Ishikawa (cell line): Measurements from ENCODE around the gene GAREM1.
A peak's percentile ranks its signal among the peaks of the same experiment; 100 is the strongest.

Experiments used
- CEBPB ChIP-seq: IDR thresholded peaks from 2 replicates; pipeline ENCODE4 v1.6.1; 2012
- CREB1 ChIP-seq: IDR thresholded peaks from 2 replicates; pipeline ENCODE4 v1.6.1; 2012; ENCODE audit warnings: low read depth
- EGR1 ChIP-seq: IDR thresholded peaks from 2 replicates; pipeline ENCODE4 v1.6.1; 2012
- EP300 ChIP-seq: IDR thresholded peaks from 2 replicates; pipeline ENCODE4 v1.6.1; 2012; ENCODE audit warnings: borderline replicate concordance
- FOXM1 ChIP-seq: IDR thresholded peaks from 2 replicates; pipeline ENCODE4 v1.6.1; 2012; ENCODE audit warnings: low read depth, borderline replicate concordance
- NFIC ChIP-seq: IDR thresholded peaks from 2 replicates; pipeline ENCODE4 v1.6.1; 2012
- RAD21 ChIP-seq: IDR thresholded peaks from 2 replicates; pipeline ENCODE4 v1.6.1; 2012; ENCODE audit warnings: low read depth
- TAF1 ChIP-seq: IDR thresholded peaks from 2 replicates; pipeline ENCODE4 v1.6.1; 2012; ENCODE audit warnings: low read depth, mild to moderate bottlenecking
- TCF12 ChIP-seq: IDR thresholded peaks from 2 replicates; pipeline ENCODE4 v1.6.1; 2012; ENCODE audit warnings: low read depth
- TEAD4 ChIP-seq: IDR thresholded peaks from 2 replicates; pipeline ENCODE4 v1.6.1; 2012
- YY1 ChIP-seq: IDR thresholded peaks from 2 replicates; pipeline ENCODE4 v1.6.1; 2012; ENCODE audit warnings: low read depth
- ZBTB7A ChIP-seq: IDR thresholded peaks from 2 replicates; pipeline ENCODE4 v1.6.1; 2012; ENCODE audit warnings: low read depth
- TF ChIP-seq, protein P1 (sequence below): IDR thresholded peaks from 2 replicates; pipeline ENCODE4 v1.6.1; 2012
- TF ChIP-seq, protein P2 (sequence below): IDR thresholded peaks from 2 replicates; pipeline ENCODE4 v1.6.1; 2012; ENCODE audit warnings: low read depth, mild to moderate bottlenecking
- TF ChIP-seq, protein P3 (sequence below): IDR thresholded peaks from 2 replicates; pipeline ENCODE4 v1.6.1; 2012

The GAREM1 gene

DNA sequence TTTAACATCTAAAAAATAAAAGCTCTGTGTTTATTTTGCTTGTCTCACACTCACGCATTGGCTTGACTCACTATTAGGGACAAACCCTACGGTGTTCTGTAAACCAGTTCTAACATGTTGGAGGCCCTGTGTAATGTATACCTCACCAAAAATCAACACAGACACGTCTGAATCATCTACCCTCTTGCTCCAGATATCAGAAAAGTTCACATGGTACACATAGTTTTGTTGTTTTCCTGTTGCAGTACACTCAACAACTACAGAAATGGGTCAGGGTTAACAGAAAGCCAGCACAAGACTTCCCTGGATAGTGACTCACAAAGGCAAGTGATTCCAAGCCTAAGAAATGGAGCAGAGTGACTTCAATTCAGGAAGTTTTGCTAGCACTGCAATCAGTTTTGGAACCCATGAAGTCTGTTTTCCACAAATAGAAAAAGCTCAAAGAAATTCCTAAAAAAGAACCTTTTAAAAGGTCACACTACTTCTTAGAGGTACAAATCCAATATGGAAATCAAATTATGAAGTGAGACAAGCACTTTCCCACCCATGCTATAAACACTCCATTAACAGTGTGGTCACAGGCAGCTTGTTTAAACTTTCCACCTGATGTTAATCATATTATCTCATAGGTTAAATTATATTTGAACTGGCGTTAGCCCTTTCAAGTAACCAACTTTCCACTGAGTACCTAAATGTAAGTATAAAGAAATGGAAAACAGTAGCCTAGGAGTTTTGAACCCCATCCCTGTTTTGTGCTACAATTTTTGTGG is 87.4 kb downstream of the GAREM1 start:
- no peak for TF ChIP-seq FOXM1

DNA sequence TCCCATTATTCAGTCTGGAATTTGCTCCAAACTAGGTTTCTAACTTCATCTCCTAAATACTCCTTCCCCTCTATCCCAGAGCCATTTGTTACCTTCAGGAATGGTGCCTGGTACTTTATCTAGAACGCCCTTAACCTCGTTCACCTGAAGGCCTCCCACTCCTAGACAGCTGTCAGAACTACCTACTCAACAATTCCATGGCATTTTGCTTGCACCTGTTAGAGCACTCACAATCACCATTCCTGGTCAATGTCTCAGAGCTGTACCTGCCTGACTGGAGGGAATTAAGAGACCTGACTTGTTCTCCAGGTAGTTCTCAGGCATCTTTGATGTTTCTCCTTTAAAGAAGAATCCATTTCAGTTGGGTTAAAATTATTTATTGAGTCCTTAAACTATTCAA is 88.9 kb downstream of the GAREM1 start:
- TF ChIP-seq RAD21 = no peak

DNA sequence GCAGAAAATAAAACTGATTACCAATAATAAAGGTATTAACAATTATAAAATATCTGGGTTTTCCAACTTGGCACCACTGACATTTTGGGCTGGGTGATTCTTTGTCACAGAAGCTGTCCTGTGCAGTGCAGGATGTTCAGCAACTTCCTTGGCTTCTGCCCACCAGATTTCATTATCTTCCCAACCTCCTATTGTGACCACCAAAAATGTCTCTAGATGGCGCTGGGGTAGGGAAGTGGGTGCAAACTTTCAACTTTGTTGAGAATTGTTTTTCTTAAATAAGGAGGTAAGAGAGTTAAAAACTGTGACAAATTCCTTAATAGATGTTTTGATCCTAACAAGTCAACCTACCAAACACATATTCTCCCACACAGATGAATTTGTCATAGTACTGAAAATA is 90.1 kb downstream of the GAREM1 start:
- TF ChIP-seq EGR1 (no peak), CEBPB (no peak), NFIC (no peak), ZBTB7A (no peak), CREB1 (no peak)
- TF ChIP-seq, protein P1, sequence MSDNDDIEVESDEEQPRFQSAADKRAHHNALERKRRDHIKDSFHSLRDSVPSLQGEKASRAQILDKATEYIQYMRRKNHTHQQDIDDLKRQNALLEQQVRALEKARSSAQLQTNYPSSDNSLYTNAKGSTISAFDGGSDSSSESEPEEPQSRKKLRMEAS = no peak
- TF ChIP-seq, protein P2, sequence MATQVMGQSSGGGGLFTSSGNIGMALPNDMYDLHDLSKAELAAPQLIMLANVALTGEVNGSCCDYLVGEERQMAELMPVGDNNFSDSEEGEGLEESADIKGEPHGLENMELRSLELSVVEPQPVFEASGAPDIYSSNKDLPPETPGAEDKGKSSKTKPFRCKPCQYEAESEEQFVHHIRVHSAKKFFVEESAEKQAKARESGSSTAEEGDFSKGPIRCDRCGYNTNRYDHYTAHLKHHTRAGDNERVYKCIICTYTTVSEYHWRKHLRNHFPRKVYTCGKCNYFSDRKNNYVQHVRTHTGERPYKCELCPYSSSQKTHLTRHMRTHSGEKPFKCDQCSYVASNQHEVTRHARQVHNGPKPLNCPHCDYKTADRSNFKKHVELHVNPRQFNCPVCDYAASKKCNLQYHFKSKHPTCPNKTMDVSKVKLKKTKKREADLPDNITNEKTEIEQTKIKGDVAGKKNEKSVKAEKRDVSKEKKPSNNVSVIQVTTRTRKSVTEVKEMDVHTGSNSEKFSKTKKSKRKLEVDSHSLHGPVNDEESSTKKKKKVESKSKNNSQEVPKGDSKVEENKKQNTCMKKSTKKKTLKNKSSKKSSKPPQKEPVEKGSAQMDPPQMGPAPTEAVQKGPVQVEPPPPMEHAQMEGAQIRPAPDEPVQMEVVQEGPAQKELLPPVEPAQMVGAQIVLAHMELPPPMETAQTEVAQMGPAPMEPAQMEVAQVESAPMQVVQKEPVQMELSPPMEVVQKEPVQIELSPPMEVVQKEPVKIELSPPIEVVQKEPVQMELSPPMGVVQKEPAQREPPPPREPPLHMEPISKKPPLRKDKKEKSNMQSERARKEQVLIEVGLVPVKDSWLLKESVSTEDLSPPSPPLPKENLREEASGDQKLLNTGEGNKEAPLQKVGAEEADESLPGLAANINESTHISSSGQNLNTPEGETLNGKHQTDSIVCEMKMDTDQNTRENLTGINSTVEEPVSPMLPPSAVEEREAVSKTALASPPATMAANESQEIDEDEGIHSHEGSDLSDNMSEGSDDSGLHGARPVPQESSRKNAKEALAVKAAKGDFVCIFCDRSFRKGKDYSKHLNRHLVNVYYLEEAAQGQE = no peak

DNA sequence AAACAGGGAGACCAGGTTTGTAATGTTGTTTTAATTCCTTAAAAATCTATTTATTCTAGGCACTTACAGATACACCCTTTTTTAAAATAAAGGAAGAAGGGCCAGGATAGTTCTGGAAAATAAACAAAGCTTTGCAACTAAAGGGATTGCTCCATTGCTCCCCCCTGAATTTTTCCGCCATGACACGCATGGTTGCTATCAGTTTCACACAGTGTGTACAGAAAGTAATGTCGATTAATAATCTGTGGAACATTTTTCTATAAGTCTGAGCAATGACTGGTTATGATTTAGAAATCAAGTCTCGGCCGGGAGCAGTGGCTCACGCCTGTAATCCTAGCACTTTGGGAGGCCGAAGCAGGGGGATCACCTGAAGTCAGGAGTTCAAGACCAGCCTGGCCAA is 90.8 kb downstream of the GAREM1 start:
- no peak for TF ChIP-seq CEBPB
- TF ChIP-seq, protein P1 = no peak

DNA sequence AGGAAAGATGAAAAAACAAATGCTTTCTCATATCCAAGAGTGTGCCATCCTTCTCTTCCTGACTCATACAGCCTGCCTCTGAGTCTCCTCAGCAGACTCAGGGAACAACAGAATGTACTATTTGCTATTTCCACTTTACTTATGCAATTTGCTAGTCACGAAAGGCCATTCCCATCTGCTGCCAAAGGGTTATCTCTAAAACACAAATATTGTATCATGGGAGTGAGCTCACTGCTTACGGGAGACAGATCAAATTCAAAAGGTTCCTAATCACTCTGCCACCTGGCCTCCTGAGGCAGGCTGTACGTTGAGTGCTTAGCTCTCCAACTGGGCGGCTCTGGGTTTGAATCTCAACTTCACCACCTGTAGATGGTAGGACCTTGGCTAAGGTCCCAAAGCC is 92.0 kb downstream of the GAREM1 start:
- TF ChIP-seq YY1 (no peak), CEBPB (no peak)
- TF ChIP-seq, protein P2 = no peak

DNA sequence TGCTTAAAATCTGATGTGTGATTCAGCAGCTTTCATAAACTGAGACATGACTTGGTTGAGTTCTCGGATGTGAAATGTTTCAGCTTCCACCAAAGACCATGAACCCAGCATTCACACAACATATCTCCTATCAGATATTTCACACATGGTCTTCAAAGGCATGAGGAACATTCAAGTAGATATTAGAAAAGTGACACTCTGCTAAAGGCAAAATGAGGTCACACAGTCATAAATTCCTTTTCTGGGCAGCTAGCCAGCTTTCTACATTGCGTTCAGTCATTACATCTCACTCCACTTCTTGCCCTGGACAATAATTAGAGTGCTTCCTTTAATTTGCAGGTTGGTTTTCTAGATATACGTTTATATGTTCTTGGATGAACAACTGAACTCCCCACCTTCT is 96.7 kb downstream of the GAREM1 start:
- TF ChIP-seq, protein P1 = peak; percentile 53; the same call in 1 of the 2 replicates
- TF ChIP-seq NFIC = peak; percentile 86
- peak; percentile 39; the same call in 1 of the 2 replicates for TF ChIP-seq TEAD4
- TF ChIP-seq, protein P3, sequence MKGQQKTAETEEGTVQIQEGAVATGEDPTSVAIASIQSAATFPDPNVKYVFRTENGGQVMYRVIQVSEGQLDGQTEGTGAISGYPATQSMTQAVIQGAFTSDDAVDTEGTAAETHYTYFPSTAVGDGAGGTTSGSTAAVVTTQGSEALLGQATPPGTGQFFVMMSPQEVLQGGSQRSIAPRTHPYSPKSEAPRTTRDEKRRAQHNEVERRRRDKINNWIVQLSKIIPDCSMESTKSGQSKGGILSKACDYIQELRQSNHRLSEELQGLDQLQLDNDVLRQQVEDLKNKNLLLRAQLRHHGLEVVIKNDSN = no peak

DNA sequence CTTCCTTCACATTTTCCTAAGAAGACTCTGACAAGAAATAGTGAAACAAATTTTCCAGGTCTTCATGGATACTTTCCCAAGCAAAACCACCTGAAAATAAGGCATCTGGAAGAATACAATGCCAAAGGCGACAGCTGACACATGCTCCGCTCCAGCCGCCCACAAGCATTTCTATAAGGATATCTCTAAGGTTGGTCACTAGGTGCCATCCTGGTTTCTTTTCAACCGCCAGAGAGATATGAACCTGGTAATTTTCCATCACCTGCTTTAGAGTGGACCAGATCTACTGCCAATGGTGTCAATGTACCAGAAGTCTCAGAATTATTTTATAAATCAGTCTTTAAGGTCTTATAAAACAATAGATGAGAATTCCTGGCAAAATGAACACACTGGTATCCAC is 97.2 kb downstream of the GAREM1 start:
- no peak for TF ChIP-seq EP300
- no peak for TF ChIP-seq CREB1
- TF ChIP-seq NFIC = no peak
- TF ChIP-seq ZBTB7A = no peak
- TF ChIP-seq, protein P2 = no peak
- no peak for TF ChIP-seq TEAD4
- no peak for TF ChIP-seq CEBPB
- TF ChIP-seq EGR1 = no peak
- TF ChIP-seq RAD21 = no peak
- TF ChIP-seq, protein P3 = no peak
- TF ChIP-seq TAF1 = no peak
- TF ChIP-seq YY1 = no peak
- TF ChIP-seq, protein P1 = no peak
- TF ChIP-seq FOXM1 = no peak
- no peak for TF ChIP-seq TCF12
